Activated T-helper 2 cell treated with anti-CD3 and anti-CD28 coated beads, Interferon-gamma antibody, Interleukin-2, Interleukin-4, amounts not matched to agents 10 μg/mL and 5 μg/mL and 100 μg/mL, durations not matched to agents 14 hours and 24 hours and 36 hours (primary cell): Measurements from ENCODE around the gene CD3D. TPM values are rescaled to one million over a fixed set of nuclear protein-coding genes. Genes with fewer than 3 reads are reported as not detected.
A peak's percentile ranks its signal among the peaks of the same experiment; 100 is the strongest.

Source experiments
- DNase-seq: peaks from one replicate; pipeline ENCODE4 v3.0.0; 2021; ENCODE audit warnings: low spot score
- H3K27ac Mint-ChIP-seq: one replicate; pipeline ENCODE4 v1.8.0; 2021; ENCODE audit warnings: mixed read lengths
- H3K27me3 Mint-ChIP-seq: one replicate; pipeline ENCODE4 v1.8.0; 2021; ENCODE audit warnings: low read depth, mixed read lengths
- H3K36me3 Mint-ChIP-seq: one replicate; pipeline ENCODE4 v1.8.0; 2021; ENCODE audit warnings: low read depth, mixed read lengths
- H3K4me1 Mint-ChIP-seq: one replicate; pipeline ENCODE4 v1.8.0; 2021; ENCODE audit warnings: low read depth, mixed read lengths
- H3K4me3 Mint-ChIP-seq: one replicate; pipeline ENCODE4 v1.8.0; 2021; ENCODE audit warnings: low read depth, mild to moderate bottlenecking, moderate library complexity, mixed read lengths
- H3K9me3 Mint-ChIP-seq: one replicate; pipeline ENCODE4 v1.8.0; 2021; ENCODE audit warnings: mixed read lengths
- intact Hi-C: fragments of 100-400 bp; cut with micrococcal nuclease; formaldehyde crosslinking; loops from one replicate; pipeline ENCODE4 v1.15.1; 2023
- total RNA-seq: library from RNA; stranded (reverse); gene quantifications from 2 replicates; pipeline ENCODE4 v1.2.3, GENCODE V29; 2022

Gene CD3D
- total RNA-seq, 1 donor from 2014 or later = 400 TPM

GRCh38 chr11:118358071-118358470, 15.6 kb upstream of the CD3D start:
- Mint-ChIP-seq H3K36me3 (peaks cover 16% of the 10 kb centered on the region), H3K4me3 (no peak overlapping the region), H3K9me3 (no peaks in the 10 kb centered on the region), H3K4me1 (peaks cover 31% of the 10 kb centered on the region), H3K27ac (no peak overlapping the region), H3K27me3 (no peaks in the 10 kb centered on the region)
- intact Hi-C loops = loop anchor here (5.0 kb wide), 1 partner anchor 156 kb away; no protein-coding TSS in a partner anchor
- DNase-seq = no peak

GRCh38 chr11:118353084-118353710, 10.7 kb upstream of the CD3D start:
- Mint-ChIP-seq H3K27ac (peak overlapping the region; percentile 68), H3K27me3 (no peaks in the 10 kb centered on the region), H3K36me3 (peaks cover 50% of the 10 kb centered on the region), H3K9me3 (no peaks in the 10 kb centered on the region), H3K4me3 (no peak overlapping the region), H3K4me1 (peaks cover 13% of the 10 kb centered on the region)
- DNase-seq = no peak
- intact Hi-C loops = loop anchor here (2.0 to 5.0 kb wide), 2 partner anchors 58 to 206 kb away; no protein-coding TSS in a partner anchor

GRCh38 chr11:118349475-118349874, 7.0 kb upstream of the CD3D start:
- DNase-seq = no peak
- intact Hi-C loops = no loop called here
- Mint-ChIP-seq H3K27ac (peak overlapping the region; percentile 35), H3K36me3 (peaks cover 75% of the 10 kb centered on the region), H3K27me3 (no peaks in the 10 kb centered on the region), H3K9me3 (no peaks in the 10 kb centered on the region), H3K4me3 (no peak overlapping the region), H3K4me1 (peaks cover 36% of the 10 kb centered on the region)

GRCh38 chr11:118343981-118344515, 1.5 kb upstream of the CD3D start, which contains the start of gene CD3G:
Gene CD3G (plus strand): TSS chr11:118344344. CDS start chr11:118344424, 80 bp downstream.
- Mint-ChIP-seq H3K36me3 (peaks cover 62% of the 10 kb centered on the region), H3K9me3 (no peaks in the 10 kb centered on the region), H3K4me3 (peak within 1 kb of the TSS; percentile 86), H3K27ac (peak within 1 kb of the TSS; percentile 85), H3K27me3 (no peaks in the 10 kb centered on the region), H3K4me1 (peaks cover 68% of the 10 kb centered on the region)
- peak; percentile 65 for DNase-seq
- intact Hi-C loops = loop anchor here (5.0 kb wide), 2 partner anchors 92 to 93 kb away; partner anchors contain the start of genes KMT2A and MPZL3

DNA sequence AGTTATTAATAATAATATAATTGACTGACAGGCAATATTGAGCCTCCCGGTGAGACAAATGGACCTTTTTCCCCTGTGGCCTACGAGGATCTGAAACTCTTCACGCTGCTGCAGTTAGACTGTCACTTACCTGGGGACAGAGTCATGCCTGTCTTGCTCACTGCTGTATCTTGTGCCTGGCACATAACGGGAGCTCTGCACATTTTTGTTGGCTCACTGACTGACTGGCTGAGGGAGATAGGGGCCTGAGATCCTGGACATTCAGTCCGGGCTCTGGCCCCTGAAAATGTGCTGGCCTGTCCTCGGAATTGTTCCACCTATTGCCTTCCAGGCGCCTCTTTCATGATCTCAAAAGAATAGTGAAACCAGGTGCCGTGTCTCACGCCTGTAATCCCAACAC, 743 bp upstream of the CD3D start:
- H3K27ac Mint-ChIP-seq = peak overlapping the region; percentile 85
- H3K27me3 Mint-ChIP-seq = no peaks in the 10 kb centered on the region
- peak overlapping the region; percentile 86 for H3K4me3 Mint-ChIP-seq
- peaks cover 63% of the 10 kb centered on the region for H3K36me3 Mint-ChIP-seq
- no peaks in the 10 kb centered on the region for H3K9me3 Mint-ChIP-seq
- intact Hi-C loops = loop anchor here (5.0 kb wide), 2 partner anchors 91 to 94 kb away; partner anchors contain the start of genes KMT2A and MPZL3
- H3K4me1 Mint-ChIP-seq = peaks cover 70% of the 10 kb centered on the region
- DNase-seq = no peak

DNA sequence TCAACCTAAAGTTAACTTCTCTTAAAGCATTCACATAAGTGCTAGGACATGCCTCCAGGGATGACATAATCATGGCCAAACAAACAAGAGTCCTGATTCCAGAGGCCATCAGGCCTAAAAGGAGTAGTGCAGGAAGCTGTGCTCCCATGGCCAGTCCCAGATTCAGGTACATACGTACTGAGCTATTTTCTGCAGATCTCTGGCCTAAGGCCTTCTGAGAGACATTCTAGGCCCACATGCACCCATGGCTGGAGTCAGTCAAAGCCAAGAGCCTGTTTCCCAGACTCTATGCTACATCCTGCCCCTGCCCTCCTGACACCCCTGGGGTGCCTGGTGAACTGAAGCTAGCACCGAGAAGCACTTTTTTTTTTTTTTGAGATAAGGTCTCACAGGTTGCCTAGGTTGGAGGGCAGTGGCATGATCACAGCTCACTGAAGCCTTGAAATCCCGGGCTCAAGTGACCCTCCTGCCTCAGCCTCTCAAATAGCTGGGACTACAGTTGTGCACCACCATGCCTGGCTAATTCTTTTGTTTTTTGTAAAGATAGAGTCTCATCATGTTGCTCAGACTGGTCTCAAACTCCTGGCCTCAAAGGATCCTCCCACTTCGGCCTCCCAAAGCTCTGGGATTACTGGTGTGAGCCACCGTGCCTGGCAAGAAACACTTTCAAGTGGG, 553 bp downstream of the CD3D start:
- Mint-ChIP-seq H3K27me3 (no peaks in the 10 kb centered on the region), H3K36me3 (peaks cover 59% of the 10 kb centered on the region), H3K4me3 (peak overlapping the region; percentile 86), H3K4me1 (peaks cover 62% of the 10 kb centered on the region), H3K27ac (peak overlapping the region; percentile 85), H3K9me3 (no peaks in the 10 kb centered on the region)
- peak; percentile 22 for DNase-seq
- intact Hi-C loops = loop anchor here (1.0 to 5.0 kb wide), 4 partner anchors 17 to 95 kb away; partner anchors contain the start of genes KMT2A, MPZL3 and UBE4A

DNA sequence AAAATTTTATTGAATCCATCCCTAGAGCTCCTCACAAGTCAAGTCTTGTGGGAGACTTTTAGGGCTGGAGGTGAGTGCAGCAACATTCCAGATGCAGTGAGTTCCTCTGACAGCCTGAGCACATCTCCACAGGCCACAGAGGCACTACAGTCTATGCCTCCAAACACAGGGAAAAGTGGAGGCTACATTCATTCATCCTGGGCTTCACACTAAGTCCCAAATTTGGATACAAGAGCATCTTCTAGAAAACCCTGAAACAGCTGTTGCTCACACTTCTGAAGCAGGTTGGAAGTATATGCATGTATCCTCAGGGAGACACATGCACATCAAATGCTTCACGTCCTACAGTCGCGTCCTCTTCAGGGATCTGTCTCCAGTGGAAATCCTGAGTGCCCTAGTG, 1.2 kb downstream of the CD3D start:
- Mint-ChIP-seq H3K4me3 (peak overlapping the region; percentile 86), H3K27me3 (no peaks in the 10 kb centered on the region), H3K4me1 (peaks cover 63% of the 10 kb centered on the region), H3K9me3 (no peaks in the 10 kb centered on the region), H3K36me3 (peaks cover 59% of the 10 kb centered on the region), H3K27ac (peak overlapping the region; percentile 85)
- intact Hi-C loops = loop anchor here (5.0 kb wide), 2 partner anchors 89 to 96 kb away; partner anchors contain the start of genes KMT2A and MPZL3
- DNase-seq = no peak

- Mint-ChIP-seq H3K4me1 (peaks cover 59% of the 10 kb centered on the region), H3K4me3 (peak overlapping the region; percentile 86), H3K36me3 (peaks cover 57% of the 10 kb centered on the region), H3K9me3 (no peaks in the 10 kb centered on the region), H3K27me3 (no peaks in the 10 kb centered on the region), H3K27ac (peak overlapping the region; percentile 100)
- DNase-seq = no peak
- intact Hi-C loops = loop anchor here (5.0 kb wide), 2 partner anchors 88 to 97 kb away; partner anchors contain the start of genes KMT2A and MPZL3
These were observed 2.1 kb downstream of the CD3D start for GRCh38 chr11:118340449-118340848.

GRCh38 chr11:118339281-118339961, 3.1 kb downstream of the CD3D start:
- Mint-ChIP-seq H3K27ac (peak overlapping the region; percentile 100), H3K4me1 (peaks cover 60% of the 10 kb centered on the region), H3K27me3 (no peaks in the 10 kb centered on the region), H3K36me3 (peaks cover 51% of the 10 kb centered on the region), H3K9me3 (no peaks in the 10 kb centered on the region), H3K4me3 (peak overlapping the region; percentile 86)
- DNase-seq = no peak
- intact Hi-C loops = loop anchor here (2.0 kb wide), 1 partner anchor 139 kb away; no protein-coding TSS in a partner anchor

- H3K9me3 Mint-ChIP-seq = no peaks in the 10 kb centered on the region
- peaks cover 56% of the 10 kb centered on the region for H3K4me1 Mint-ChIP-seq
- intact Hi-C loops = loop anchor here (1.0 to 2.0 kb wide), 2 partner anchors 34 to 138 kb away; partner anchors contain the start of gene CD3E
- no peaks in the 10 kb centered on the region for H3K27me3 Mint-ChIP-seq
- H3K36me3 Mint-ChIP-seq = peaks cover 51% of the 10 kb centered on the region
- peak overlapping the region; percentile 86 for H3K4me3 Mint-ChIP-seq
- DNase-seq = peak; percentile 88
- peak overlapping the region; percentile 100 for H3K27ac Mint-ChIP-seq
These were observed 3.9 kb downstream of the CD3D start for GRCh38 chr11:118338637-118339061.

GRCh38 chr11:118334745-118335144, 7.8 kb downstream of the CD3D start:
- H3K9me3 Mint-ChIP-seq = no peaks in the 10 kb centered on the region
- no peak overlapping the region for H3K4me3 Mint-ChIP-seq
- intact Hi-C loops = no loop called here
- peaks cover 33% of the 10 kb centered on the region for H3K36me3 Mint-ChIP-seq
- DNase-seq = no peak
- H3K27me3 Mint-ChIP-seq = no peaks in the 10 kb centered on the region
- H3K27ac Mint-ChIP-seq = peak overlapping the region; percentile 64
- peaks cover 28% of the 10 kb centered on the region for H3K4me1 Mint-ChIP-seq

- H3K9me3 Mint-ChIP-seq = no peaks in the 10 kb centered on the region
- H3K4me1 Mint-ChIP-seq = peaks cover 2% of the 10 kb centered on the region
- H3K27me3 Mint-ChIP-seq = no peaks in the 10 kb centered on the region
- H3K36me3 Mint-ChIP-seq = peaks cover 14% of the 10 kb centered on the region
- intact Hi-C loops = no loop called here
- H3K27ac Mint-ChIP-seq = peak overlapping the region; percentile 29
- no peak overlapping the region for H3K4me3 Mint-ChIP-seq
- DNase-seq = no peak
These were observed 13.8 kb downstream of the CD3D start for GRCh38 chr11:118328745-118329144.
